Measurements from ENCODE around the gene DUS2.
"Not testable (repeated sequence)": the region's sequence is repeated elsewhere in the genome, so short reads cannot be mapped to it uniquely, and the experiment has no call there.

The DUS2 gene

DNA sequence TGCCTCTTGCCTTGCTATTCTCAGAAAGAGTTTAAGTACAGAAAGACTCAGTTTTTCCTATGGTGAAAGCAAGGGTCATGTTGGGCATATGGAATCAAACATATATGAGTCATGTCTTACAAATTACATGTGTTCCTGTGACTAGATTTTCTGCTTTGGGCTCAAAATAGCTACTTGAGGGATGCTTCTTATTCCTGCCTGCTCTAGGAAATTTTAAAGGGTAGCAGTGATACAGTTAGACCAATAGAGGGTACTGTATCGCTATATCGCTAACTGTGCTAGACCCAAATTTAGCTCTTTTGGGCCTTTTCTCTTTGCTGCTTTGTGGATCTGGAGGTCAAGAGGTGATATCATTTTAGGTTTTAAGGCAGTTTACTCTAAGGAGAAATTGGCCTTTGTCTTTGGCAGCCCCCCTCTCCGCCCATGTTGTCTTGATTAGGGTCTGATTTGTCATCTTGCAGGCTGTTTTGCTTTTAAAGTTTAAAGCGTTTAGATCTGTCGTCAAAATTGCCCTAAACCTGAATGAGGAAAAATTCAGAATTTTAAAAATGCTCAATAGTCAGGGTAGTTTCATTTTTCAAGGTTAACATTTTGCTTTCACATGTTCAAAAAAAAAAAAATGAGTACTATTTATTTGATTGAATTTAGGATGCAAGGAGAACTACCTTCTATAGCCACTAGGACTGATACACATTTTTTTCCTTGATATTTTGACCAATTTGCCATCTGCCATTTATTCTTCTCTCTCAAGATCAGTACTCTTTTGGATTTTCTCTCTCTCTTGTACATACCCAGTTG lies 70.9 kb downstream of the DUS2 start:
- DNase-seq, result peak; percentile 43

- DNase-seq, result no peak
These were observed 71.5 kb downstream of the DUS2 start for GRCh38 chr16:68094614-68094934.

GRCh38 chr16:68096491-68096890 lies 73.4 kb downstream of the DUS2 start:
- DNase-seq, result no peak

DNA sequence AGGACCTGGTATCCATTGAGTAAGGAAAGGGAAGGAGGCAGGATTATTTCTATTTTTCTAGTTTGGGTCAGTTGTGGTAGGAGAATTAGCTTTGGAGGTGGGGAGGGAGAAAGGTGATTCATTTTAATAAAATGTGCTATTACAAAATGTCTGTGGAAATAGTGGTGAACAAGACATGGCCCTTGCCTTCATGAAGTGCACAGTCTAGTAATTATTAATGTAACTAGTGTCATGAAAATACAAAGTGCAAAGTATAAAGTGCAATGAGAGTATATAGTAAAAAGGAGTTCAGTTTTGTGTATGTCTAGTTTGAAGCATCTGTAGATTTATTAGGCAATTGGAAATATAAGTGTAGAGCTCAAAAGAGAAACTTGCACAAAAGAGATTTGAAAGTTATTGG lies 74.0 kb downstream of the DUS2 start:
- DNase-seq, result no peak

- DNase-seq, result no peak
These were observed 74.8 kb downstream of the DUS2 start for GRCh38 chr16:68097895-68098294.

GRCh38 chr16:68100488-68100887 lies 77.4 kb downstream of the DUS2 start:
- DNase-seq, result no peak

GRCh38 chr16:68105611-68106010 lies 82.5 kb downstream of the DUS2 start:
- no peak for DNase-seq

DNA sequence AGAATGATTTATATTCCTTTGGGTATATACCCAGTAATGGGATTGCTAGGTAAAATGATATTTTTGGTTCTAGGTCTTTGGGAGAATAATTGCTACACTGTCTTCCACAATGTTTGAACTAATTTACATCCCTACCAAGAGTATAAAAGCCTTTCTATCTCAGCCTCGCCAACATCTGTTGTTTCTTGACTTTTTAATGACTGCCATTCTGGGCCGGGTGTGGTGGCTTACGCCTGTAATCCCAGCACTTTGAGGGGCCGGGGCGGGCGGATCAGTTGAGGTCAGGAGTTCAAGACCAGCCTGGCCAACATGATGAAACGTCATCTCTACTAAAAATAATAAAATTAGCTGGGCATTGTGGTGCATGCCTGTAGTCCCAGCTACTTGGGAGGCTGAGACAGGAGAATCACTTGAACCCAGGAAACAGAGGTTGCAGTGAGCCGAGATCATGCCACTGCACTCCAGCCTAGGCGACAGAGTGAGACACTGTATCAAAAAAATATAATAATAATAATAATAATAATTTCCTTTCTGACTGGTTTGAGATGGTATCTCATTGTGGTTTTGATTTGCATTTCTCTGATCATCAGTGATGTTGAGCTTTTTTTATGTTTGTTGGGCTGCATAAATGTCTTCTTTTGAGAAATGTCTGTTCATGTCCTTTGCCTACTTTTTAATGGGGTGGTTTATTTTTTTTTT lies 84.3 kb downstream of the DUS2 start:
- not testable (repeated sequence) for DNase-seq

GRCh38 chr16:68109156-68109555 lies 86.1 kb downstream of the DUS2 start:
- DNase-seq, result not testable (repeated sequence)

GRCh38 chr16:68110611-68111010 lies 87.5 kb downstream of the DUS2 start:
- not testable (repeated sequence) for DNase-seq

DNA sequence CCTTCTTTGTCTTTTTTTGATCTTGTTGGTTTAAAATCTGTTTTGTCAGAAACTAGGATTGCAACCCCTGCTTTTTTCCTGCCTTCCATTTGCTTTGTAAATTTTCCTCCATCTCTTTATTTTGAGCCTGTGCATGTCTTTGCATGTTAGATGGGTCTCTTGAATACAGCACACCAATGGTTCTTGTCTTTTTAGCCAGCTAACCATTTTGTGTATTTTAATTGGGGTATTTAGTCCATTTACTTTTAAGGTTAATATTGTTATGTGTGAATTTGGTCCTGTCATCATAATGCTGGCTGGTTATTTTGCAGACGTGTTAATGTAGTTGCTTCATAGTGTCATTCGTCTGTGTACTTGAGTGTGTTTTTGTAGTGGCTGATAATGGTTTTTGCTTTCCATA lies 88.3 kb downstream of the DUS2 start:
- DNase-seq, result no peak

DNA sequence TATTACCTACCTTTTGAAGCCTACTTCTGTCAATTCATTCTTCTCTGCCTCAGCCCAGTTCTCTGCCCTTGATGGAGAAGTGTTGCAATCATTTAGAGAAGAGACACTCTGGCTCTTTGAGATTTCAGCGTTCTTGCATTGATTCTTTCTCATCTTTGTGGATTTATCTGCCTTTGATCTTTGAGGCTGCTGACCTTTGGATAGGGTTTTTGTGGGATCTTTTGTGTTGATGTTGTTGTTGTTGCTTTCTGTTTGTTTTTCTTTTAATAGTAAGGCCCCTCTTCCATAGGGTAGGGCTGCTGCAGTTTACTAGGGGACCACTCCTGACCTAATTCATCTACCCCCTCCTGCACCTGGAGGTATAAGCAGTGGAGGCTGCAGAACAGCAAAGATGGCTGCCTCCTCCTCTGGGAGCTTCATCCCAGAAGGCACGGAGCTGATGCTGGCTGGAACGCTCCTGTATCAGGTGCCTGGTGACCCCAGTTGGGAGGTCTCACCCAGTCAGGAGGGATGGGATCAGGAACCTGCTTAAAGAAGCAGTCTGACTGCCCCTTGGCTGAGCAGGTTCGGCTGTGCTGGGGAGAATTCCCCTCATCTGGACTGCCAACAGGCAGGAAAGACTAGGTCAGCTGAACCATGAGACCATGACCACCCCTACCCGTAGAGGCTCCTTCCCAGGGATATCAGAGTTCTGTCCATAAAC lies 90.1 kb downstream of the DUS2 start:
- DNase-seq, result no peak

GRCh38 chr16:68113765-68114240 lies 90.7 kb downstream of the DUS2 start:
- no peak for DNase-seq

GRCh38 chr16:68114939-68115338 lies 91.9 kb downstream of the DUS2 start:
- not testable (repeated sequence) for DNase-seq

DNA sequence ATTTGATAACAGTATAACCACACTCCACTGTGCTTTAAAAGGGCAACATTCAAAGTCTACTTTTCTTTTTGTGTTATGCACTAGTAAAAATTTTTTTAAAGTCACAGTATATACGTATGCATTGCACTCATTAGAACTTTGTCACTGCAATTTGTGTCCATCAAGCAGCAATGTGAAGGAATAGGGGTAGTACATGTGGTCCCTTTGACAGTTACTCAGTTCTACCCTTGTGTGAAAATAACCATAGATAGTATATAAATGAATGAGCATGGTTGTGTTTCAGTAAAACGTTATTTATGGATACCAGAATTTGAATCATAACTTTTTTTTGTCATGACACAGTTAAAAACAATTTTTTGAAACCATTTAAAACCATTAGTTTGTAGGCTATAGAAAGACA lies 92.8 kb downstream of the DUS2 start:
- no peak for DNase-seq

GRCh38 chr16:68116256-68116867 lies 93.3 kb downstream of the DUS2 start:
- peak; percentile 31 for DNase-seq

DNA sequence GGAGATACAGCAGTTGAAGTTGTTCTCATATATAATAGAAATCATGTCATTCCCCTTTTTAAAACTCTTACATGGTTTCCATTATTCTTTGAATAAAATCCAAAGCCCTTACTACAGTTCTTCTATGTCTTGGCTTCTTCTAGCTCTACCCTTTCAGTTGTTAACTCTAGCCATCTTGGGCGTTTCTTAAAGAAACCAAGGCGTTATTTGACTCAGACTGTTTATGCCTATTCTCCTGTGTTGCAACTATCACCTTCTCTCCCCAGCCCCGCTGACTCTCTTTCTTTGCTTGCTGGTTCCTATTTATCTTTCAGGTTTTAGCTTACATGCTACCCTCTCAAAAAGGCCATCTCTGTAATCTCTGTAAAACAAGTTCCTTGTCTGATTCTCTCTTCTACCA lies 94.8 kb downstream of the DUS2 start:
- DNase-seq, result no peak

DNA sequence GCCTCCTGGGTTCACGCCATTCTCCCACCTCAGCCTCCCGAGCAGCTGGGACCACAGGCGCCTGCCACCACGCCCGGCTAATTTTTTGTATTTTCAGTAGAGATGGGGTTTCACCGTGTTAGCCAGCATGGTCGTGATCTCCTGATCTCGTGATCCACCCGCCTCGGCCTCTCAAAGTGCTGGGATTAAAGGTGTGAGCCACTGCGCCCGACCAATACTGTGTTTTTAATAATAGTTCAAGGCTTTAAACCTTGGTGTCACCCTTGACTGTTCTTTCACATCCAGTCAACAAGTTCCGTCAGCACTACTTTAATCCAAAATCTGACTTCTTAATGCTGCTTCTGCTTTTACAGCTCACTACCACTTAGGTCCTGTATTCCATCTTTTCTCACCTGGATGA lies 95.9 kb downstream of the DUS2 start:
- DNase-seq, result not testable (repeated sequence)

DNA sequence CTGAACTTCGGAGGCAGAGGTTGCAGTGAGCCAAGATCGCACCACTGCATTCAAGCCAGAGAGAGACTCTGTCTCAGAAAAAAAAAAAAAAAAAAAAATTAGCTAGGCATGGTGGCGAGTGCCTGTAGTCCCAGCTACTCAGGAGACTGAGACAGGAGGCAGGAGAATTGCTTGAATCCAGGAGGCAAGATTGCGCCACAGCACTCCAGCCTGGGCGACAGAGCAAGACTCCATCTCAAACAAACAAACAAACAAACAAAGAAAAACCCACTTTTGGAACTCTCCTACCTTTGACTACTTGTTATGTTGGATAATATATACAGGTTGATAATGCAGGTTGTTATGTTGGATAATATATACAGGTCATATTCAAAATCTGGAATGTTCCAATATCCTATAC lies 97.4 kb downstream of the DUS2 start:
- not testable (repeated sequence) for DNase-seq

DNA sequence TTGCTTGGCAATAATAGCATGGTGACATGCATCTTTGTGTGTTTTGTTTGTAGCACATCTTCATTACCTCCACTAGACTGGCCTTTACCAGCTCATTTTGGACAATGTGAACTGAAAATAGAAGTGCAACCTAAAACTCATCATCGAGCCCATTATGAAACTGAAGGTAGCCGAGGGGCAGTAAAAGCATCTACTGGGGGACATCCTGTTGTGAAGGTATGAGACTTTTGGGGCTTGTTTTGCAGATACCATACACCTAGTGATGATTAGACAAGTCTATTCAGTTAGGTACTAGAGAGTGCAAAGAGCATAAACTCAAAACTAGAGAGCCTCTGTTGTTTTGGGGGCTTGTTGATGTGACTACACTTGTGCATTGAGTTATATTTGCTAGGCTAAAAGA lies 103.3 kb downstream of the DUS2 start:
- DNase-seq, result no peak

DNA sequence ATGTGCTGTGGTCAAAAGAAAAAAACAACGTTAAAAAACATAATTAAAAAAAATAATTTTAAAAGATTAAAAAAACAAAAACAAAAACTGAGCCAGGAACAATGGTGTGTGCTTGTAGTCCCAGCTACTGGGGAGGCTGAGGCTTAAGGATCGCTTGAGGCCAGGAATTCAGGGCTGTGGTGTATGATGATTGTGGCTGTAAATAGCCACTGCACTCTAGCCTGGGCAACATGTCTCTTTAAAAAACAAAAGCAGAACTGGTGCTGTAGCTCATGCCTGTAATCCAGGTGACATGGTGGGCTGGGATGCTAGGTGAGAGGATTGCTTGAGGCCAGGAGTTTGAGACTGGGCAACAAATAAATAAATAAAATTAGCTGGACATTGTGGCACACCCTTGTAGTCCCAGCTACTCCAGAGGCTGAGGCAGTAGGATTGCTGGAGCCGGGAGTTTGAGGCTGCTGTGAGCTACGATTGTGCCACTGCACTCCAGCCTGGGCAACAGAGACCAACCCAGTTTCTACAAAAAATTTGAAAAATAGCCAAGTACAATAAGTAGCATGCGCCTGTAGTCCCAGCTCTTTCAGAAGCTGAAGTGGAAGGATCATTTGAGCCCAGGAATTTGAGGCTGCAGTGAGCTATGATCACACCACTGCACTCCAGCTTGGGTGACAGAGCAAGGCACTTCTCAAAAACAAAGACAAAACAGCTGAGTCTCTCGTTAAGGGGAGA lies 105.7 kb downstream of the DUS2 start:
- DNase-seq, result no peak
